HG02588 (cell line): ENCODE results near the gene CENATAC.
"Not testable (repeated sequence)": the region's sequence is repeated elsewhere in the genome, so short reads cannot be mapped to it uniquely, and the experiment has no call there.

Experiments
- ATAC-seq: cut with Tn5 transposase; IDR thresholded peaks from one replicate; pipeline ENCODE4 v1.9.1; 2021; ENCODE audit warnings: mild to moderate bottlenecking, moderate library complexity; ENCODE audit not compliant: unreplicated experiment

CENATAC gene, protein sequence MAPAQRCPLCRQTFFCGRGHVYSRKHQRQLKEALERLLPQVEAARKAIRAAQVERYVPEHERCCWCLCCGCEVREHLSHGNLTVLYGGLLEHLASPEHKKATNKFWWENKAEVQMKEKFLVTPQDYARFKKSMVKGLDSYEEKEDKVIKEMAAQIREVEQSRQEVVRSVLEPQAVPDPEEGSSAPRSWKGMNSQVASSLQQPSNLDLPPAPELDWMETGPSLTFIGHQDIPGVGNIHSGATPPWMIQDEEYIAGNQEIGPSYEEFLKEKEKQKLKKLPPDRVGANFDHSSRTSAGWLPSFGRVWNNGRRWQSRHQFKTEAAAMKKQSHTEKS

DNA sequence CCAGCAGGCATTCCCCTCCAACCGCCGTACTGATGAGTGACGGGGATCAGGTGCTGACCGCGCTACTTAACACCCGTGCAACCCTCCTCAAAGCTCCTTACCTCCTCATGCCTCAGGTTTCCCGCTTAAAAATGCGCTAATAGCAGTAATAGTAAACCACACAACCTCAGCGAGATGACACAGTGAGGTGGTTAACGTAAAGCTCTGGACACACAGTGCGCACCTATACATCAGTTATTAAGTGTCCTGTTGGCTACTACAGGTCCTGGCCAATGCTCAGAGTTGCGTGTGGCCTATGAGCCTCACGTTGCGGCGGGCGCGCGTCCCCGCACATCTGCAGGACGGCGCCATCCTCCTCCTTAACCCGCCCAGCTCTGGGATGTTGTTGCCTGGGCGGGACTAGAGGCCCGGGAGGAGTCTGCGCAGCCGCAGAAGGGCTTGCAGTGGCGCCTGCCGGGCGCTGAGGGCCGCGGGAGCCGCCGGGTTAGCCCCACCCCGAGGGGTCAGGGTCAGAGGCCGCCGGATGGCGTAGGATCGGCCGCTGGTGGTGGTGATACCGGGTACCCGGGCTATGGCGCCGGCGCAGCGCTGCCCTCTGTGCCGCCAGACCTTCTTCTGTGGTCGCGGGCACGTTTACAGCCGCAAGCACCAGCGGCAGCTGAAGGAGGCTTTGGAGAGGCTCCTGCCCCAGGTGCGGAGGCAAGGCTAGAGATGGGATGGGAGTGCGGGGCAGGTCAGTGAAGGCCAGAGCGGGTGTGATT, at the start of gene CENATAC:
TSS of gene CENATAC (plus strand) at position 512 of the 761 bp plus-strand sequence. CDS start at position 572, 60 bp downstream.
- peak; percentile 91 for ATAC-seq

DNA sequence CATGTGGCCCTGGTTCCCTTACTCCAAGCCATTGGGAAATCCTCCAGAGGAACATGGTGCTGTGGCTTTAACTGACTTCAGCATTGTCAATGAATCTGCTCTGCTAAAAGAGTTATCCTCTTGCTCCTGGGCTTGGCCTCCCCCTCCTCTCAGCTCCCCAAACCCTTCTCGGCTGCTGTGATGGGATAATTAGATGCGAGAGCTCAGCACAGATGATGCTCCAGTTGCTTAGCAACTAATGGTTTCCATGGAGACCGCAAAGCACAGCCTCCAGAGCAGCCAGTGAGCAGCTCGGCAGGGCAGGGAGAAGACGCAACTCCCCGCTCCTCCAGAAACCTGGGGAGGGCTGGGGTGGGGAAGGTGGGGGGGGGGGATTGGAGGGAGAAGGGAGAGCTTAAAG, 44.7 kb upstream of the CENATAC start:
- ATAC-seq, result no peak

DNA sequence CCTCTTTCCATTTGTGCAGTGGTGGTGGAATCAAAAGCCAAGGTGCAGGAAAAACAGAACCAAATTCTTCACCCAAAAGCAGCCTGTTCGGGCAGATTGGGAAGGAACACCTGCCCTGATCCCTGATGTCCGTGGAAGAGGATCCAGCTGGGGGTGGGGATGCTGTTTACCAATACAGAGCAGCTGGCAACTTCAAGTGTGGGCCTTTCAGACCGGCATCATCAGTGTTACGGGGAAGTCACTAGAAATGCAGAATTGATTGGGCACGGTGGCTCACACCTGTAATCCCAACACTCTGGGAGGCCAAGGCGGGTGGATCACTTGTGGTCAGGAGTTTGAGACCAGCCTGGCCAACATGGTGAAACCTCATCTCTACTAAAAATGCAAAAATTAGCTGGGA, 44.0 kb upstream of the CENATAC start:
- not testable (repeated sequence) for ATAC-seq

DNA sequence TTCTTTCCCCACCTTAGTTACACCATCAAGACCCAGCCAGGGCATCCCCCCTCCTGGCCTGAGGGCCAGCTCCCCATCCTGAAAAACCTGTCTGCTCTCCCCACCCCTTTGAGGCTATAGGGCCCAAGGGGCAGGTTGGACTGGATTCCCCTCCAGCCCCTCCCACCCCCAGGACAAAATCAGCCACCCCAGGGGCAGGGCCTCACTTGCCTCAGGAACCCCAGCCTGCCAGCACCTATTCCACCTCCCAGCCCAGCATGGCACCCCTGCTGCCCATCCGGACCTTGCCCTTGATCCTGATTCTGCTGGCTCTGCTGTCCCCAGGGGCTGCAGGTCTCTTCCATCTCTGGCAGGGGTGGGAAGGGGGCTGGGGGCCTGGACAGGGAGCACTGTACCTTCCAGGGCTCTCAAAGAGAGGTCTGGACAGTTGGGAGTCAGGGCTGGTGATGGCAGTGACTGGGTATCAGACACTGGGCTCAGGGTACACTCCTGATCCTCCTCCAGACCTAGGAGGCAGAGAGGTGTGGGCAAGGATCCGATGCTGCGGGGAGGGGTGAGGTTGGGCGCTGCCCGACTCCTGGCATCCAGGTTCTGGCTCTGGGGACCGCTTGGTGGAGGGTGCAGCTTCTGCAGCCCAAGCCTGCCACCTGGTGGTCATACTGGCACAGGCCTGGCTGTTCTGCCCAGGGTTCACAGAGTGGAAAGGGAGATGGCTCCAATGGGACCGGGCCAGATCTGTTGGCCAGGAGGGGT, 41.7 kb upstream of the CENATAC start, which contains the start of gene UPK2:
TSS of gene UPK2 (plus strand) at position 205 of the 753 bp plus-strand sequence. CDS start at position 258, 53 bp downstream.
- no peak for ATAC-seq

DNA sequence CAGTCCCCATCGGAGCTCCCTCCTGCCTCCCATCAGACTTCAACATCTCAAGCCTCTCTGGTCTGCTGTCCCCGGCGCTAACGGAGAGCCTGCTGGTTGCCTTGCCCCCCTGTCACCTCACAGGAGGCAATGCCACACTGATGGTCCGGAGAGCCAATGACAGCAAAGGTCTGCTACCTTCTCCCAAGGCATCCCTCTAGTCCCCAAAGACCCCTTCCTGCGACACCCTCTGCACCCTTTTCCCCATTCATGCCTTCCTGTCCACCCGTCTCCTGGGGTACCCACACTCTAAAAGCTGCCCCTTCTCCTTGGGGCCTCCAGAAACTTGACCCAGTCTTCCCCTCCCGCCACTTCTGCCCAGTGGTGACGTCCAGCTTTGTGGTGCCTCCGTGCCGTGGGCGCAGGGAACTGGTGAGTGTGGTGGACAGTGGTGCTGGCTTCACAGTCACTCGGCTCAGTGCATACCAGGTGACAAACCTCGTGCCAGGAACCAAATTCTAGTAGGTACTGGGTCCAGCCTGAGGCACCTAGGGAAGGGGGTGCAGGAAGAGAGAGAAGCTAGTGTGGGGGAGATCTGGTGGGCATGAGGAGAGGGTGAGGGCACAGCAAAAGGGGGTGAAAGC, 41.0 kb upstream of the CENATAC start:
- ATAC-seq, result no peak

DNA sequence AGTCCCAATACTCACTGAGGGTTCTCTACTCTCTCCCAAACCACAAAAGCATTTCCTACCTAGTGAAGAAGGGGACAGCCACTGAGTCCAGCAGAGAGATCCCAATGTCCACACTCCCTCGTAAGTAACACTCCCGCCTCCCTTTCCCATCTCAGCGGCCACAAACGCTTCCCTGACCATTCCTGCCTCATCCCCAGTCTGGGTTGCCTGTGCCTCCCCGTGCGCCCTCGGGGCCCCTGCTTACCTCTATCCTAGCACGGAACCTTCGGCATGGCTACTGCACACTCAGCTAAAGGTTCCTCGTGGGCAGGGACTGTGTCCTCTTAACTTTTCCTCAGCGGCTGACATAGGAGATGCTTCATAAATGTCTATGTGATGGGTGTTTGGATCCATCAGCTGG, 40.4 kb upstream of the CENATAC start:
- no peak for ATAC-seq

DNA sequence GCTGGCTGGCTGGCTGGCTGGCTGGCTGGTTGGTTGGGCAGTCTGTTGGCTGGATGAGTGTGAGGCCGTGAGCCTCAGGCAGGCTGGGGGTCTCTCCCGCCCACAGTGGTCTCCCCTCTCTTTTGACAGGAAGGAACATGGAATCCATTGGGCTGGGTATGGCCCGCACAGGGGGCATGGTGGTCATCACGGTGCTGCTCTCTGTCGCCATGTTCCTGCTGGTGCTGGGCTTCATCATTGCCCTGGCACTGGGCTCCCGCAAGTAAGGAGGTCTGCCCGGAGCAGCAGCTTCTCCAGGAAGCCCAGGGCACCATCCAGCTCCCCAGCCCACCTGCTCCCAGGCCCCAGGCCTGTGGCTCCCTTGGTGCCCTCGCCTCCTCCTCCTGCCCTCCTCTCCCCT, 40.0 kb upstream of the CENATAC start:
- no peak for ATAC-seq

DNA sequence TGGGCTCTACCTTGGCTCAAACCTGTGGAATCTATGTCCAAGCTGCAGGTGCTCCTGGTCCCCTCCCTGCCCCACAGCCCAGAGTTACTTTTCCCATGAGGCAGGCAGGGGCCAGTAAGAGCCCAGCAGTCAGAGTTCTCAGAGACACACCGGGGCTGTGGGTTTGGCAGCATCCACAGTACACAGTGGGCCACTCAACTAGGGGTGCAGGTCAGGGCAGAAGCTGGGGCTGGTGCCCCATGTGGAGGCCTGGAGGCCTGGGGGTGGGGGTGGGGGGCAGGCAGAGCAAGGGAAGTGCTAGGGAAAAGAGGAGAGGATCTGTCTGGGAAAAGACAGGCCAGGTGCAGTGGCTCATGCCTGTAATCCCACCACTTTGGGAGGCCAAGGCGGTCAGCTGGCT, 39.4 kb upstream of the CENATAC start:
- no peak for ATAC-seq

DNA sequence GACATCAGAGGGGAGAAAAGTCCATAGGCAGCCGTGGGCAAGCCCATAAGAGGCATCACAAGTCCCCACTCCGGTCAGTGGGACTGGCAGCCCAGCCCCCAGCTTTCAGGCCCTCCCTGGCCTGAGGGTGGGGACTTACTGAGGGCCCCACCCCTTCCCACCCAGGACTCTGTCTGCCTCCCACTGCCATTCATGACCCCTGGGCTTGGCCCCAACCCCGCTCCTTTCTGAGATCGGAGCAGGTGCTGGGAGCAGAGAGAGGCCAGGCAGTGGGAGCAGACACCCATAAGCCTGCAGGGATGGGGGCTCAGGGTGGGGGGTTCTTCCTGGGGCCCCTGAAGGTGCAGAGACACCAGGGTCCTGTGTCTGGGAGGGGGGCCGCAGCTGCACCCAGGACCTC, 36.7 kb upstream of the CENATAC start:
- ATAC-seq, result no peak

DNA sequence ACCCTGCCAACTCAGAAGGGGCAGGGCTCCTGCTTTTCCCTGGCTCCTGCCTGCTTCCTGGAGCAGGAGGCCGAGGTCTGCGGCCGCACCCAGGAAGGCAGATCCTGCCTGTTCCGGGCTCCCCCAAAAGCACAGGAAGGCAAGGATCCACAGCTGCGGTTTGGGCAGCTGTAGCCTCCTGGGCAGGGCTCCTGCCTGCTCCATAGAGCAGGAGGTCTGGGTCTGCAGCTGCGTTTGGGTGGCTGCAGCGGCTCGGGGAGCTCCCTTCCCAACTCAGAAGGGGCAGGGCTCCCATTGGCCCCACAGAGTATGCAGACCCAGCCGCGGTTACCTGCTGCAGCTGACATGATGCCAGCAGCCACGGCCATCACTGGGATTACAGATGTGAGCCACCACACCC, 36.3 kb upstream of the CENATAC start:
- ATAC-seq, result no peak

DNA sequence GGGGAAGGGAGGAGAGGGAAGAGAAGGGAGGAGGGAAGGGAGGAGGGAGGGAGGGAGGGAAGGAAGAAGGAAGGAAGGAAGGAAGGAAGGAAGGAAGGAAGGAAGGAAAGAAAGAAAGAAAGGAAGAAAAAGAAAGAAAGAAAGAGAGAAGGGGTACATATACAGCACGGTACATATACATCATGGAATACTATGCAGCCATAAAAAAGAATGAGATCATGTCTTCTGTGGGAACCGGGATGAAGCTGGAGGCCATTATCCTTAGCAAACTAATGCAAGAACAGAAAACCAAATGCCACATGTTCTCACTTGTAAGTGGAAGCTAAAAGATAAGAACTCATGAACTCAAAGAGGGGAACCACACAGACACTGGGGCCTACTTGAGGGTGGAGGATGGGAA, 28.4 kb upstream of the CENATAC start:
- not testable (repeated sequence) for ATAC-seq

DNA sequence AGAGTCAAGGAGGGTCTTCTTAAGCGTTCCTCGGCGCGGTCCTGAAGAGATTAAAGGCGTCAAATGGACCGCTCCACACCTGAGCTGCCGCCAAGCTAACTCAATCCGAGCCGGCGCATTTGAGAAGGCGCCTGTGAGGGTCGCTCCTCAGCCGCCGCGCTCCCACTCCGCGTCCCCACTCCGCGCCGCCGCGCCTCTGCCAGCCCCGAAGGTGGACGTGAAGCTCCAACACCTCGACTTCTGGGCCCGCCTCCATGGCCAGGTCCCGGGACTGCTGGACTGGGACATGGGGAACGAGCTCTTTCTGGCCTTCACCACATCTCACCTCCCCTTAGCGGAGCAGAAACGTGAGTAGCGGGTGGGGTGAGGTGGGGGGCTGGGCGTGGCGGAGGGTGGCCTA, 26.3 kb upstream of the CENATAC start, which contains the start of gene FOXR1:
TSS of gene FOXR1 (plus strand) at position 116 of the 400 bp plus-strand sequence. CDS start at position 287, 171 bp downstream.
- ATAC-seq, result no peak

DNA sequence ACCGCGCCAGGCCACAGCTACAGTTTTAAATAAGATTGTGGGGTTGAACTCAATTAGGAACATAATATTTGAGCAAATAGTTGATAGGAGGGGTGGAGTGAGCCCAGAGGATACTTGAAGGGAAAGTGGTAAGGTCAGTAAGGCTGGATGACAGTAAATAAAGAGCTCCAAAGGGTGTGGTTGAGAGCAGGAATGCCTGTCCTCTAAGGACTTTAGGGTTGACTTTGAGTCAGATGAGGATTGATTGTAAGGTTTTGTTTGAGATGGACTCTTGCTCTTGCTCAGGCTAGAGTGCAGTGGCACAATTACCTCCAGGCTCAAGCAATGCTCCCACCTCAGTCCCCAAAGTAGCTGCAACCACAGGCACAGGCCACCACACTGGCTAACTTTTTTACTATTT, 24.0 kb upstream of the CENATAC start:
- ATAC-seq, result no peak

DNA sequence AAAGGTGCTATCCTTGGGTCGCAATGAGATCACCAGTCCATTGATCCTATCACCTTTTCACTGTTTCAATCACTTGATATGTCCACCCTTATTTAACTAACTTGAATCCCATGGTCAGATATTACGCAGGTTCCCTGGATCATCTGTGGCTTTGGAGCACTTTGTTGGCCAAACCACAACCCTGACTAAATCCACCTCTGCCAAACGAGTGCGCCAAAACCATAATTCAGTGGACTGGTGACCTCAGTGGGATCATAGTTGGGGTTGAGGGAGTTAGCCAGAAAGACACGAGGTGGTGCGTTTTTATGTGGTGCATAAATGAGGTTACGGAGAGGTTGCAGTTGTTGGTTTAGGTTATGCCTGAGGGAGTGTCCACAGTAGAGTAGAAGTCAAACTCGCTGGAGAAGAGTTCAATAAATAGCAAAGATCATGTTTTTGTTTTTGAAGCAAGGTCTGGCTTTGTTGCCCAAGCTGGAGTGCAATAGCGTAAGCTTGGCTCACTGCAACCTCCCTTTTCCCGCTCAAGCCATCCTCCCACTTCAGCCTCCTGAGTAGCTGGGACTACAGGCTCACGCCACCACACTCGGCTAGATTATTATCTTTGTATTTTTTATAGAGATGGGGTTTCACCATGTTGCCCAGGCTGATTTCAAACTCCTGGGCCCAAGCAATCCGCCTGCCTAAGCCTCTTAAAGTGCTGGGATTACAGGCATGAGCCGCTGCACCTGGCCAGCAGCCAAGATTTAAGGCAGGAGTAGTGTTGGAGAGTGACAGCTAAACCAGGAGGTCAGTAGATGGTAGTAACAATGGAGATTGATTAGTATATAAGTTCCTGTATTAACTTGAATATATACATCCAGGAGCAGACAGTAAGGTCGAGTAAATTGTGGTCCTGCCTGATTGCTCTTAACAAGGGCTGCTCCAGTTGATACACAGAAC, 21.9 kb upstream of the CENATAC start:
- no peak for ATAC-seq

DNA sequence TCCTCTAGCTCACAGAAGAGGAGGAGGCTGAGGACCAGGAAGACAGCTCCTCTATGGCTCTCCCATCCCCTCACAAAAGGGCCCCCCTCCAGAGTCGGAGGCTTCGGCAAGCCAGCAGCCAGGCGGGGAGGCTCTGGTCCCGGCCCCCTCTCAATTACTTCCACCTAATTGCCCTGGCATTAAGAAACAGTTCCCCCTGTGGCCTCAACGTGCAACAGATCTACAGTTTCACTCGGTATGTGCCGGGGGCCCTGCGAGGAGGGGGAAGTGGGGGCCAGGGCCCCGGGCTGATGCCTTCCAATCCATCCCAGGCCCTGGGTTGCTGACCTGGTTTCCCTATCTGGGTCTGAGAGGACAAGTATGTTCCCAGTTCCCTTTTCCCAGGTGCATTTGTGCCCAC, 18.5 kb upstream of the CENATAC start:
- no peak for ATAC-seq

DNA sequence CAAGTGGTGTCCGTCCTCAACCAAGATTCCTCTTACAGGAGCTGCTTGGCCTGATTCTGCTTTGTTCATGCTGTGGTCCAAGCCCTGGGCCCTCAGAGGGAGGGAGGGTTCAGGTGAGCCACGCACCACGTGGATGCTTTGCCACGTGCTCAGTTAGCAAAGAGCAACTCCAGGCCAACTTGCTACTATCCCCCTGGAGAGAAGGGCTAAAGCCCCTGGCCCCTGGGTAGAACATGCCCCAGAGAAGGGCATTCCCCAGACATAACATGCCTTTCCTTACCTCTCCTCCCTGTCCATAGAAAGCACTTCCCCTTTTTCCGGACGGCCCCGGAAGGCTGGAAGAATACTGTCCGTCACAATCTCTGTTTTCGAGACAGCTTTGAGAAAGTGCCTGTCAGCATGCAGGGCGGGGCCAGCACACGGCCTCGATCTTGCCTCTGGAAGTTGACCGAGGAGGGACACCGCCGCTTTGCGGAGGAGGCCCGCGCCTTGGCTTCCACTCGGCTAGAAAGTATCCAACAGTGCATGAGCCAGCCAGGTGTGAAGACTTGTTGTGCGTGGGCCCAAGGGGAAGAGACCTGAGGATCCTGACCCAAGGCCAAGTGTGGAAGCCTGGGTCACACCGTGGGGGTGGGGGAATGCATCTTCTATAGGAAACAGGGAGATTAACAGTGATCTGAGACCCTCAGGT, 17.6 kb upstream of the CENATAC start:
- no peak for ATAC-seq

DNA sequence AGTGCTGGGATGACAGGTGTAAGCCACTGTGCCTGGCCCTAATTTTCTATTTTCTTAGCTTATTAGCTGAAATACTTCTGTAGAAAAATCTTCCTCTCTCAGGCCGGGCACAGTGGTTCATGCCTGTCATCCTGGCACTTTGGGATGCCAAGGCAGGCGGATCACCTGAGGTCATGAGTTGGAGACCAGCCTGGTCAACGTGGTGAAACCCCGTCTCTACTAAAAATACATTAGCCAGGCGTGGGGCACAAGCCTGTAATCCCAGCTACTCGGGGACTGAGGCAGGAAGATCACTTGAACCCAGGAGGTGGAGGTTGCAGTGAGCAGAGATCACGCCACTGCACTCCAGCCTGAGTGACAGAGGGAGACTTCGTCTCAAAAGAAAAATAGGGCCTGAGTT, 13.6 kb upstream of the CENATAC start:
- ATAC-seq, result not testable (repeated sequence)

DNA sequence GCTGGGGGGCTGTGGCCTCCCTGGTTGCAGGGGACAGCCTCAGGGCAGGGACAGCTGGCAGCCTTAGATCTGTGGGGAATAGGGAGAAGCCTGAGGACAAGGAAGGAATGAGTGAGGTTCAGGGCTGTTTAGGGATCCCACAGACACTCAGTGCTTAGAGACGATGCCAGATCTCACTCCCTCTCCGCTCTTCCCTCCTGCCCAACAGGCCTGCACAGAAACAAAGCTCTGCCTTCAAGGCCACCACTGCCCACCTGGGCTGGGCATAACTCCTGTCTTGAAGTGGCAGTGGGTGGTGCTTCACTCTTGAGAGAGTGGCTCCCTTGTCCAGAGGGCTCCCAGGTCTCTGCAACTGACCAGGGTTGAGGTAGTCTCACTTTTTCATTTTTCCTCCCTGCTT, 13.1 kb upstream of the CENATAC start:
- ATAC-seq, result no peak

DNA sequence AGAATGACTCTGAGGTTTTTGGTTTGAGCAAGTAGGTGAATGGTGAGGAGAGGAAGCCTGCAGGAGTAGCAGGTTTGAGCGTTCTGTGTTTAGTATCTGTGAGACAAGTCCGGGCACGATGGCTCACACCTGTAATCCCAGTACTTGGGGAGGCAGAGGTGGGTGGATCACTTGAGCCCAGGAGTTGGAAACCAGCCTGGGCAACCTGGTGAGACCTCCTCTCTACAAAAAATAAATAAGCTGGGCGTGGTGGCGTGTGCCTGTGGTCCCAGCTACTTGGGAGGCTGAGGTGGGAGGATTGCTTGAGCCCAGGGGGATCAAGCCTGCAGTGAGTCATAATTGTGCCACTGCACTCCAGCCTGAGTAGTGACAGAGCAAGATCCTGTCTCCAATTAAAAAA, 9.7 kb upstream of the CENATAC start:
- no peak for ATAC-seq
